SK-N-MC (cell line): ENCODE measurements around the gene ABR.
A peak's percentile ranks its signal among the peaks of the same experiment; 100 is the strongest.
"Not testable (repeated sequence)": the region's sequence is repeated elsewhere in the genome, so short reads cannot be mapped to it uniquely, and the experiment has no call there.

Source experiments
- DNase-seq: peaks from one replicate; pipeline ENCODE4 v3.0.0-alpha.2; 2011; ENCODE audit warnings: low read depth, low spot score
- H3K27ac ChIP-seq: fragments of 200-600 bp; sonication (generic); 2 replicates; pipeline ENCODE4 v1.5.1; 2016; ENCODE audit warnings: mixed run types
- H3K36me3 ChIP-seq: fragments of 200-600 bp; sonication (generic); 2 replicates; pipeline ENCODE4 v1.6.1; 2017; ENCODE audit warnings: antibody characterized with exemption, low read length, mixed read lengths; ENCODE audit not compliant: insufficient read depth
- H3K4me3 ChIP-seq: fragments of 200-600 bp; sonication (generic); 2 replicates; pipeline ENCODE4 v1.5.1; 2016
- H3K9ac ChIP-seq: fragments of 200-600 bp; sonication (generic); 2 replicates; pipeline ENCODE4 v1.8.0; 2017; ENCODE audit warnings: mixed run types, mixed read lengths; ENCODE audit not compliant: insufficient read length
- H3K9me3 ChIP-seq: fragments of 200-600 bp; sonication (generic); 2 replicates; pipeline ENCODE4 v1.6.1; 2017; ENCODE audit warnings: low read depth, mild to moderate bottlenecking, antibody characterized with exemption, low read length, moderate library complexity, mixed read lengths
- EZH2 ChIP-seq: fragments of 200-600 bp; sonication (generic); IDR thresholded peaks from one replicate; pipeline ENCODE4 v1.6.1; 2017; ENCODE audit warnings: antibody characterized with exemption
- FOXP2 ChIP-seq: optimal IDR thresholded peaks from 2 replicates; pipeline ENCODE3; 2011; ENCODE audit warnings: mild to moderate bottlenecking, moderate library complexity; ENCODE audit not compliant: insufficient read depth; ENCODE audit errors: extremely low read length, control extremely low read depth
- POLR2AphosphoS5 ChIP-seq: IDR thresholded peaks from 2 replicates; pipeline ENCODE4 v1.6.1; 2012; ENCODE audit warnings: mild to moderate bottlenecking, low read depth, low read length, borderline replicate concordance

ABR gene

GRCh38 chr17:1076299-1076981 lies 103.3 kb downstream of the ABR start:
- no peak for TF ChIP-seq POLR2AphosphoS5
- no peak for TF ChIP-seq EZH2
- TF ChIP-seq FOXP2, result no peak
- H3K27ac ChIP-seq, result 0 out of 2 replicates have a peak overlapping the region, but pooled peaks have one; percentile 54
- H3K4me3 ChIP-seq, result no peak overlapping the region
- no peaks in the 10 kb centered on the region for H3K9me3 ChIP-seq
- H3K36me3 ChIP-seq, result no peaks in the 10 kb centered on the region
- H3K9ac ChIP-seq, result no peak overlapping the region
- no peak for DNase-seq

GRCh38 chr17:1074886-1075605 lies 104.7 kb downstream of the ABR start:
- TF ChIP-seq EZH2, result no peak
- no peak for TF ChIP-seq POLR2AphosphoS5
- Histone ChIP-seq H3K36me3 (no peaks in the 10 kb centered on the region), H3K9ac (no peak overlapping the region), H3K27ac (peak overlapping the region; percentile 50; the same call in 1 of the 2 replicates), H3K4me3 (no peak overlapping the region), H3K9me3 (no peaks in the 10 kb centered on the region)
- no peak for DNase-seq

DNA sequence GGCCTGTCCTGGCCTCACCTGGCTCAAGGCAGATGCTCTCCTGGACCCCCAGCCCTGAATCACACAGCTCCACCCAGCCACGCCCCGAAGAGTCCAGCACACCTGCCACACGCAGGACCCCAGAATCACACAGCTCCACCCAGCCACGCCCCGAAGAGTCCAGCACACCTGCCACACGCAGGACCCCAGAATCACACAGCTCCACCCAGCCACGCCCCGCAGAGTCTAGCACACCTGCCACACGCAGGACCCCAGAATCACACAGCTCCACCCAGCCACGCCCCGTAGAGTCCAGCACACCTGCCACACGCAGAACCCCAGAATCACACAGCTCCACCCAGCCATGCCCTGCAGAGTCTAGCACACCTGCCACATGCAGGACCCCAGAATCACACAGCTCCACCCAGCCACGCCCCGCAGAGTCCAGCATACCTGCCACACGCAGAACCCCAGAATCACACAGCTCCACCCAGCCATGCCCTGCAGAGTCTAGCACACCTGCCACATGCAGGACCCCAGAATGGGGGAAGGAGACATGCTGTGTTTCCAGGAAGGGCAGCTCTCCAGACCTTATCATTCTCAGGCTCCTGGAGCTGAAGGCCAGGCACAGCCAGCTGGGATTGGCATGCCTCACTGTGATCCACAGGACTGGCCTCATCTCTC lies 105.7 kb downstream of the ABR start:
- H3K27ac ChIP-seq, DNase-seq, H3K9me3 ChIP-seq, H3K9ac ChIP-seq, H3K4me3 ChIP-seq, H3K36me3 ChIP-seq: not testable (repeated sequence)

- Histone ChIP-seq H3K36me3 (peaks cover 6% of the 10 kb centered on the region; the same call in 1 of the 2 replicates), H3K27ac (no peak overlapping the region), H3K9me3 (no peaks in the 10 kb centered on the region), H3K9ac (no peak overlapping the region), H3K4me3 (no peak overlapping the region)
- no peak for DNase-seq
- no peak for TF ChIP-seq POLR2AphosphoS5
- no peak for TF ChIP-seq EZH2
- no peak for TF ChIP-seq FOXP2
Observed at GRCh38 chr17:1073241-1073962, 106.4 kb downstream of the ABR start.

DNA sequence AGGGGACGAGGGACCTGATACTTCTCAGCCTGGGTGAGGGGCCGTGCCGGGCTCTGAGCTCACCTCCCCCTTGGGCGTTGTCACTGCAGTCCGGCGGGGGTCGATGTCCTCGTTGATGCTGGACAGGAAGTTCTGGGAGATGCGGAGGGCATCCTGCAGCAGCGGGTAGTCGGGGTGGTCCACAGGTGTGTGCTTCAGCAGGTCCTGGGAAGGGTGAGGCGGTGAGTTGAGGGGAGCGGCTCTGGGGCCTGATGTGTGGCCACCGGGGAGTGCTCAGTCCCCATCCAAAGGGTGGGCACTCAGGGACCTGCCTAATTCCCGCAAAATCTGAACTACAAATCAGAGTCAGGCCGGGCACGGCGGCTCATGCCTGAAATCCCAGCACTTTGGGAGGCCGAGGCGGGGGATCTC lies 107.2 kb downstream of the ABR start:
- Histone ChIP-seq H3K4me3 (no peak overlapping the region), H3K27ac (no peak overlapping the region), H3K9me3 (no peaks in the 10 kb centered on the region), H3K9ac (no peak overlapping the region), H3K36me3 (peaks cover 11% of the 10 kb centered on the region; the same call in 1 of the 2 replicates)
- no peak for DNase-seq
- TF ChIP-seq POLR2AphosphoS5, result no peak
- no peak for TF ChIP-seq FOXP2
- TF ChIP-seq EZH2, result no peak

- H3K9ac ChIP-seq, result no peak overlapping the region
- H3K4me3 ChIP-seq, result no peak overlapping the region
- H3K27ac ChIP-seq, result no peak overlapping the region
- DNase-seq, result no peak
- no peaks in the 10 kb centered on the region for H3K9me3 ChIP-seq
- no peak for TF ChIP-seq FOXP2
- TF ChIP-seq EZH2, result no peak
- no peak for TF ChIP-seq POLR2AphosphoS5
- peaks cover 23% of the 10 kb centered on the region for H3K36me3 ChIP-seq
Observed at GRCh38 chr17:1071103-1071825, 108.5 kb downstream of the ABR start.

DNA sequence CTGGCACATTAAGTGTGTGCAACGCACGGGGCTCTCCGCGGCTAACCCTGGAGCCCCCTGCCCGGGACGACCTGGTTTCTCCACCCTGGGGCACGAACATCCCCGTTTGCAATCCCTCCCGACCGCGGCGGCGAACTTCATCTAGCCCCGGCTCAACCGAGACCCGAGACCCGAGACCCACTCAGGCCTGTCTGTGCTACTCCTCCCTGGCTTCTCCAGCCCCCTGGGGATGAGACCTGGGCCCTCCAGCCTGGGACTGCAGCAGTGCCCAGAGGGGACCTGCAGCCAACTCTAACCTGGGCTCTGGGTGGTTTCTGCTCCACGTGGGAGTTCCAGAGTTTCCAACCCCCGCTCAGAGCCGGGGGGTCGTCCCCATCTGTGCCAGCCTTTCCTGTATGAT lies 109.4 kb downstream of the ABR start:
- DNase-seq, result no peak
- Histone ChIP-seq H3K4me3 (no peak overlapping the region), H3K36me3 (peaks cover 31% of the 10 kb centered on the region), H3K9ac (no peak overlapping the region), H3K9me3 (no peaks in the 10 kb centered on the region), H3K27ac (no peak overlapping the region)
- no peak for TF ChIP-seq POLR2AphosphoS5
- no peak for TF ChIP-seq FOXP2
- TF ChIP-seq EZH2, result no peak

DNA sequence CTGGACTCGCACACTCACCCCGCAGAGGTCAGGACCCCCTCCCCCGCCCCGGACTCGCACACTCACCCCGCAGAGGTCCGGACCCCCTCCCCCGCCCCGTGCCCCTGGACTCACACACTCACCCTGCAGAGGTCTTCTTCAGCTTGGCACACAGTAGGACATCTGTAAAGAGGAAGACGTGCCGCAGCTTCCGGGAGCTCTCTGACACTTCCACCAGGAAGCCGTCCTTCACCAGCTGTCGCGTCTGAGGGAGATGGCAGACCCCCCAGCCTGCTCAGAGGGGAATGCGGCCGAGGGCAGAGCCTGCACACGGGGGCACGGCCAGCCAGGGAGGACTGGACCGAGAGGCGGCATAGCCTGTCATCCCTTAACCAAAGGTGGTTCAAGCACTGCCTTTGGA lies 109.9 kb downstream of the ABR start:
- DNase-seq, result no peak
- Histone ChIP-seq H3K9ac (no peak overlapping the region), H3K9me3 (no peaks in the 10 kb centered on the region), H3K4me3 (no peak overlapping the region), H3K27ac (no peak overlapping the region), H3K36me3 (peaks cover 32% of the 10 kb centered on the region)
- TF ChIP-seq FOXP2 (no peak), POLR2AphosphoS5 (no peak), EZH2 (no peak)
